Type B pancreatic cell (in vitro differentiated cells): Measurements from ENCODE around the gene ACER3. TPM values are rescaled to one million over a fixed set of nuclear protein-coding genes. Genes with fewer than 3 reads are reported as not detected.

Source experiments
- DNase-seq: peaks from one replicate; pipeline ENCODE4 v3.0.0; 2021; ENCODE audit warnings: mixed read lengths; ENCODE audit not compliant: unreplicated experiment; ENCODE audit errors: extremely low spot score
- H3K27ac Mint-ChIP-seq: 2 replicates; pipeline ENCODE4 v1.8.0; 2021; ENCODE audit warnings: mild to moderate bottlenecking, mixed read lengths
- H3K27me3 Mint-ChIP-seq: 2 replicates; pipeline ENCODE4 v1.8.0; 2021; ENCODE audit warnings: mixed read lengths
- H3K36me3 Mint-ChIP-seq: 2 replicates; pipeline ENCODE4 v1.8.0; 2021; ENCODE audit warnings: mixed read lengths
- H3K4me1 Mint-ChIP-seq: one replicate; pipeline ENCODE4 v1.8.0; 2021; ENCODE audit warnings: mixed read lengths; ENCODE audit not compliant: unreplicated experiment
- H3K4me3 Mint-ChIP-seq: 2 replicates; pipeline ENCODE4 v1.8.0; 2021; ENCODE audit warnings: mild to moderate bottlenecking, mixed read lengths
- H3K9me3 Mint-ChIP-seq: 2 replicates; pipeline ENCODE4 v1.8.0; 2021; ENCODE audit warnings: mixed read lengths
- CTCF ChIP-seq: fragments of 200-600 bp; sonication (generic); conservative IDR thresholded peaks from 2 replicates; pipeline ENCODE4 v1.5.0; 2021; ENCODE audit warnings: antibody characterized with exemption, mild to moderate bottlenecking
- total RNA-seq: library from RNA; stranded (reverse); gene quantifications from 2 replicates; pipeline ENCODE4 v1.2.1, GENCODE V29; 2021; ENCODE audit warnings: low replicate concordance

The ACER3 gene
- total RNA-seq, 1 donor from 2014 or later = 25.7 TPM

GRCh38 chr11:76834151-76834550 lies 26.6 kb upstream of the ACER3 start:
- DNase-seq = no peak
- no peaks in the 10 kb centered on the region for H3K9me3 Mint-ChIP-seq
- peaks cover 6% of the 10 kb centered on the region for H3K27me3 Mint-ChIP-seq
- no peak overlapping the region for H3K27ac Mint-ChIP-seq
- H3K4me1 Mint-ChIP-seq = peaks cover 10% of the 10 kb centered on the region
- no peak for TF ChIP-seq CTCF
- no peaks in the 10 kb centered on the region for H3K36me3 Mint-ChIP-seq
- no peak overlapping the region for H3K4me3 Mint-ChIP-seq

- H3K4me3 Mint-ChIP-seq = no peak overlapping the region
These were observed 25.7 kb upstream of the ACER3 start for GRCh38 chr11:76835036-76835435.

GRCh38 chr11:76835928-76836612 lies 24.6 kb upstream of the ACER3 start:
- H3K36me3 Mint-ChIP-seq = no peaks in the 10 kb centered on the region
- H3K27ac Mint-ChIP-seq = no peak overlapping the region
- no peaks in the 10 kb centered on the region for H3K9me3 Mint-ChIP-seq
- no peak for DNase-seq
- H3K4me1 Mint-ChIP-seq = peaks cover 5% of the 10 kb centered on the region
- no peak for TF ChIP-seq CTCF
- H3K27me3 Mint-ChIP-seq = peaks cover 14% of the 10 kb centered on the region
- H3K4me3 Mint-ChIP-seq = no peak overlapping the region

More at GRCh38 chr11:76835036-76835435, 25.7 kb upstream of the ACER3 start:
- Mint-ChIP-seq H3K27me3 (peaks cover 10% of the 10 kb centered on the region), H3K9me3 (no peaks in the 10 kb centered on the region), H3K27ac (no peak overlapping the region), H3K36me3 (no peaks in the 10 kb centered on the region), H3K4me1 (peaks cover 12% of the 10 kb centered on the region)
- no peak for DNase-seq
- no peak for TF ChIP-seq CTCF

- no peak for TF ChIP-seq CTCF
- Mint-ChIP-seq H3K36me3 (no peaks in the 10 kb centered on the region), H3K4me3 (no peak overlapping the region), H3K4me1 (peaks cover 5% of the 10 kb centered on the region), H3K9me3 (no peaks in the 10 kb centered on the region), H3K27ac (no peak overlapping the region), H3K27me3 (peaks cover 19% of the 10 kb centered on the region)
- no peak for DNase-seq
These were observed 24.0 kb upstream of the ACER3 start for GRCh38 chr11:76836613-76837291.

- DNase-seq = no peak
- peaks cover 5% of the 10 kb centered on the region for H3K4me1 Mint-ChIP-seq
- no peaks in the 10 kb centered on the region for H3K36me3 Mint-ChIP-seq
- H3K27ac Mint-ChIP-seq = no peak overlapping the region
- no peak overlapping the region for H3K4me3 Mint-ChIP-seq
- H3K9me3 Mint-ChIP-seq = no peaks in the 10 kb centered on the region
- no peak for TF ChIP-seq CTCF
- H3K27me3 Mint-ChIP-seq = peaks cover 25% of the 10 kb centered on the region
These were observed 22.7 kb upstream of the ACER3 start for GRCh38 chr11:76837696-76838677.
